Measurements from ENCODE around the gene DDA1. TPM values are rescaled to one million over a fixed set of nuclear protein-coding genes. Genes with fewer than 3 reads are reported as not detected.

DDA1 gene
- total and polyA plus RNA-seq, 9 of the 15 experiments (the other 6 are each of a cell fraction or from before 2014, with no cell fraction given) = 1.4 to 83.8 (median 33.8) TPM

GRCh38 chr19:17346109-17346671 is 36.8 kb downstream of the DDA1 start (continued):
- TF ChIP-seq DDX20 (tag; IDR thresholded peaks at IDR 0.05; ENCODE audit: low read depth) (no peak), FOXA3 (CRISPR knock-in tag; conservative IDR thresholded peaks at IDR 0.05 in 1 of 2, IDR thresholded peaks at IDR 0.05 in 1 of 2) (no peak), TFAP4 (CRISPR knock-in tag; IDR thresholded peaks at IDR 0.05; ENCODE audit: borderline replicate concordance) (peak; percentile 36; the same call in 1 of the 2 replicates), ELF4 (CRISPR knock-in tag; IDR thresholded peaks at IDR 0.05) (no peak), RBM25 (IDR thresholded peaks at IDR 0.05; ENCODE audit: low read depth, low read length, severe bottlenecking) (peak; percentile 65), MXD1 (CRISPR knock-in tag; IDR thresholded peaks at IDR 0.05; ENCODE audit: borderline replicate concordance, poor library complexity, severe bottlenecking) (no peak), HMGXB4 (CRISPR knock-in tag; IDR thresholded peaks at IDR 0.05) (no peak), YY1 (IDR thresholded peaks at IDR 0.05; ENCODE audit: borderline replicate concordance in 1 of 3, control insufficient read depth in 1 of 3, extremely low read depth in 1 of 3, insufficient read depth in 3 of 3, insufficient read length in 1 of 3, insufficient replicate concordance in 2 of 3, low read depth in 1 of 3, low read length in 2 of 3) (no peak), ZNF655 (CRISPR knock-in tag; IDR thresholded peaks at IDR 0.05) (no peak), FUS (optimal IDR thresholded peaks at IDR 0.05; ENCODE audit: low read depth, low read length) (no peak), NRF1 (conservative IDR thresholded peaks at IDR 0.05 in 1 of 2, IDR thresholded peaks at IDR 0.05 in 1 of 2) (0 out of 4 replicates have a peak, but pooled peaks of 1 of the 2 experiments have one; percentile 16), USF1 (CRISPR knock-in tag; IDR thresholded peaks at IDR 0.05) (0 out of 2 replicates have a peak, but pooled peaks have one; percentile 8), HCFC1 (IDR thresholded peaks at IDR 0.05; ENCODE audit: low read depth, low read length) (0 out of 2 replicates have a peak, but pooled peaks have one; percentile 22), ZBTB8A (IDR thresholded peaks at IDR 0.05; ENCODE audit: partially characterized antibody) (no peak), CC2D1A (IDR thresholded peaks at IDR 0.05) (peak; percentile 70; the same call in 1 of the 2 replicates), NFIX (CRISPR knock-in tag; IDR thresholded peaks at IDR 0.05; ENCODE audit: low read depth) (no peak), KLF6 (CRISPR knock-in tag; IDR thresholded peaks at IDR 0.05; ENCODE audit: borderline replicate concordance) (no peak), GATA2 (CRISPR knock-in tag; IDR thresholded peaks at IDR 0.05) (no peak), C11orf30 (IDR thresholded peaks at IDR 0.05; ENCODE audit: low read depth) (no peak), ZNF263 (CRISPR knock-in tag; IDR thresholded peaks at IDR 0.05; ENCODE audit: borderline replicate concordance) (peak; percentile 63; the same call in 1 of the 2 replicates)

Data from K562 (cell line).